HepG2 (cell line): ENCODE measurements around the gene ACOT9. TPM values are rescaled to one million over a fixed set of nuclear protein-coding genes. Genes with fewer than 3 reads are reported as not detected.

ENCODE experiments used
- CEBPG ChIP-seq: IDR thresholded peaks from 2 replicates; pipeline ENCODE4 v1.6.1; 2016
- CSRNP1 ChIP-seq: sonication (generic); formaldehyde crosslinking; IDR thresholded peaks from 2 replicates; pipeline ENCODE4 v1.8.1; 2023; ENCODE audit warnings: mild to moderate bottlenecking, missing genetic modification reagents
- DRAP1 ChIP-seq: IDR thresholded peaks from 2 replicates; pipeline ENCODE4 v1.6.1; 2016; ENCODE audit warnings: missing genetic modification reagents, missing compliant biosample characterization
- FOXJ3 ChIP-seq: sonication (generic); formaldehyde crosslinking; IDR thresholded peaks from 2 replicates; pipeline ENCODE4 v1.4.0; 2020; ENCODE audit warnings: missing genetic modification reagents, mild to moderate bottlenecking, borderline replicate concordance
- ISL2 ChIP-seq: sonication (generic); formaldehyde crosslinking; IDR thresholded peaks from 2 replicates; pipeline ENCODE4 v1.5.0; 2020; ENCODE audit warnings: missing genetic modification reagents
- KAT8 ChIP-seq: IDR thresholded peaks from 2 replicates; pipeline ENCODE4 v1.6.1; 2016; ENCODE audit warnings: missing genetic modification reagents, missing compliant biosample characterization
- KMT2A ChIP-seq: sonication (generic); formaldehyde crosslinking; IDR thresholded peaks from 2 replicates; pipeline ENCODE4 v1.4.0; 2020; ENCODE audit warnings: missing genetic modification reagents
- MZF1 ChIP-seq: sonication (generic); formaldehyde crosslinking; IDR thresholded peaks from 2 replicates; pipeline ENCODE4 v1.8.1; 2023; ENCODE audit warnings: mild to moderate bottlenecking, missing genetic modification reagents, borderline replicate concordance
- NR2F2 ChIP-seq: IDR thresholded peaks from 2 replicates; pipeline ENCODE4 v1.6.1; 2012; ENCODE audit warnings: low read depth, inconsistent platforms, borderline replicate concordance
- SIN3A ChIP-seq: IDR thresholded peaks from 2 replicates; pipeline ENCODE4 v1.6.1; 2011; ENCODE audit warnings: low read depth, mild to moderate bottlenecking, control low read depth, low read length, borderline replicate concordance
- SP140L ChIP-seq: sonication (generic); formaldehyde crosslinking; IDR thresholded peaks from 2 replicates; pipeline ENCODE4 v1.4.0; 2020; ENCODE audit warnings: missing genetic modification reagents, borderline replicate concordance
- THAP11 ChIP-seq: IDR thresholded peaks from 2 replicates; pipeline ENCODE4 v1.6.1; 2016; ENCODE audit warnings: missing biosample characterization, missing genetic modification reagents
- TP53 ChIP-seq: sonication (generic); formaldehyde crosslinking; conservative IDR thresholded peaks from 2 replicates; pipeline ENCODE4 v1.4.0; 2020; ENCODE audit warnings: missing genetic modification reagents
- YEATS4 ChIP-seq: sonication (generic); formaldehyde crosslinking; IDR thresholded peaks from 2 replicates; pipeline ENCODE4 v1.4.0; 2020; ENCODE audit warnings: missing genetic modification reagents, borderline replicate concordance
- ZBTB21 ChIP-seq: sonication (generic); formaldehyde crosslinking; IDR thresholded peaks from 2 replicates; pipeline ENCODE4 v1.4.0; 2020; ENCODE audit warnings: missing genetic modification reagents
- ZBTB46 ChIP-seq: sonication (generic); formaldehyde crosslinking; IDR thresholded peaks from 2 replicates; pipeline ENCODE4 v1.4.0; 2020; ENCODE audit warnings: mild to moderate bottlenecking, missing genetic modification reagents, borderline replicate concordance
- ZFP36 ChIP-seq: fragments of 150-350 bp; IDR thresholded peaks from 2 replicates; pipeline ENCODE4 v1.6.1; 2018; ENCODE audit warnings: borderline replicate concordance, low read length, low read depth; ENCODE audit not compliant: partially characterized antibody
- ZNF232 ChIP-seq: sonication (generic); formaldehyde crosslinking; IDR thresholded peaks from 2 replicates; pipeline ENCODE4 v1.4.0; 2020; ENCODE audit warnings: missing genetic modification reagents, borderline replicate concordance
- ZNF510 ChIP-seq: sonication (generic); formaldehyde crosslinking; IDR thresholded peaks from 2 replicates; pipeline ENCODE4 v1.4.0; 2020; ENCODE audit warnings: low read depth, mild to moderate bottlenecking, missing genetic modification reagents
- ZNF563 ChIP-seq: sonication (generic); formaldehyde crosslinking; IDR thresholded peaks from 2 replicates; pipeline ENCODE4 v1.8.0; 2022; ENCODE audit warnings: mild to moderate bottlenecking, moderate library complexity, missing genetic modification reagents
- ZNF629 ChIP-seq: sonication (generic); formaldehyde crosslinking; conservative IDR thresholded peaks from 2 replicates; pipeline ENCODE4 v1.5.0; 2020; ENCODE audit warnings: missing genetic modification reagents
- ZNF678 ChIP-seq: sonication (generic); formaldehyde crosslinking; IDR thresholded peaks from 2 replicates; pipeline ENCODE4 v1.4.0; 2020; ENCODE audit warnings: mild to moderate bottlenecking, missing genetic modification reagents
- ZSCAN12 ChIP-seq: sonication (generic); formaldehyde crosslinking; IDR thresholded peaks from 2 replicates; pipeline ENCODE4 v1.9.0; 2021; ENCODE audit warnings: mild to moderate bottlenecking, missing genetic modification reagents
- polyA plus RNA-seq, 8 experiments: library from polyadenylated mRNA; depleted of rRNA in 3 of 8; stranded (reverse) in 7 of 8; unstranded in 1 of 8; fragments of >200 nt; fragmentation: Illumina TruSeq in 4 of 8; extraction: Trizol in 4 of 8; gene quantifications; 2 replicates each; pipeline versions ENCODE4 v1.2.1 to v1.2.3, GENCODE V29; 2011 to 2016; ENCODE audit warnings: low read depth in 4 of 8, missing spikeins in 1 of 8, mixed read lengths in 1 of 8; ENCODE audit not compliant: insufficient read depth in 1 of 8
- total RNA-seq, 5 experiments: library from RNA; depleted of rRNA; stranded (reverse); fragments of >200 nt; fragmentation: Illumina TruSeq; extraction: Trizol; gene quantifications; 2 replicates each; pipeline ENCODE4 v1.2.3, GENCODE V29; 2016; ENCODE audit warnings: low read depth in 1 of 5
- TF ChIP-seq, protein P1 (sequence below): sonication (generic); formaldehyde crosslinking; IDR thresholded peaks from 2 replicates; pipeline ENCODE4 v1.5.0; 2020; ENCODE audit warnings: missing genetic modification reagents

ACOT9 gene
- total and polyA plus RNA-seq, 2 of the 13 experiments (the other 11 are each of a cell fraction or from before 2014, with no cell fraction given), result 33.3 to 36.9 TPM

GRCh38 chrX:23742697-23743622 lies at the start of gene ACOT9 (continued):
- TF ChIP-seq ZBTB46 (no peak), ZBTB21 (CRISPR knock-in tag) (peak; percentile 76), ZNF678 (CRISPR knock-in tag) (0 out of 2 replicates have a peak, but pooled peaks have one; percentile 19), SP140L (CRISPR knock-in tag) (no peak), ISL2 (CRISPR knock-in tag) (peak; percentile 39; the same call in 1 of the 2 replicates), ZNF232 (CRISPR knock-in tag) (no peak), ZNF563 (CRISPR knock-in tag) (0 out of 2 replicates have a peak, but pooled peaks have one; percentile 24), ZNF510 (0 out of 2 replicates have a peak, but pooled peaks have one; percentile 19), FOXJ3 (CRISPR knock-in tag) (peak; percentile 51; the same call in 1 of the 2 replicates), SIN3A (no peak), MZF1 (CRISPR knock-in tag) (no peak), THAP11 (CRISPR knock-in tag) (0 out of 2 replicates have a peak, but pooled peaks have one; percentile 28), KMT2A (CRISPR knock-in tag) (0 out of 2 replicates have a peak, but pooled peaks have one; percentile 23), ZNF629 (CRISPR knock-in tag) (no peak), CSRNP1 (CRISPR knock-in tag) (no peak), NR2F2 (no peak), ZSCAN12 (CRISPR knock-in tag) (0 out of 2 replicates have a peak, but pooled peaks have one; percentile 15), KAT8 (CRISPR knock-in tag) (peak; percentile 48; the same call in 1 of the 2 replicates), TP53 (CRISPR knock-in tag) (0 out of 2 replicates have a peak, but pooled peaks have one; percentile 47), YEATS4 (CRISPR knock-in tag) (no peak; the same call in 1 of the 2 replicates), CEBPG (no peak), DRAP1 (peak; percentile 45; the same call in 1 of the 2 replicates), ZFP36 (no peak)
- TF ChIP-seq, protein P1, sequence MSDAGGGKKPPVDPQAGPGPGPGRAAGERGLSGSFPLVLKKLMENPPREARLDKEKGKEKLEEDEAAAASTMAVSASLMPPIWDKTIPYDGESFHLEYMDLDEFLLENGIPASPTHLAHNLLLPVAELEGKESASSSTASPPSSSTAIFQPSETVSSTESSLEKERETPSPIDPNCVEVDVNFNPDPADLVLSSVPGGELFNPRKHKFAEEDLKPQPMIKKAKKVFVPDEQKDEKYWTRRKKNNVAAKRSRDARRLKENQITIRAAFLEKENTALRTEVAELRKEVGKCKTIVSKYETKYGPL (CRISPR knock-in tag), result no peak
